ENCODE results near the gene EBF4. TPM values are rescaled to one million over a fixed set of nuclear protein-coding genes. Genes with fewer than 3 reads are reported as not detected.

EBF4 gene
- total RNA-seq, 1 experiment from 2014 or later, result 2.7 TPM

- TF ChIP-seq, protein P1, sequence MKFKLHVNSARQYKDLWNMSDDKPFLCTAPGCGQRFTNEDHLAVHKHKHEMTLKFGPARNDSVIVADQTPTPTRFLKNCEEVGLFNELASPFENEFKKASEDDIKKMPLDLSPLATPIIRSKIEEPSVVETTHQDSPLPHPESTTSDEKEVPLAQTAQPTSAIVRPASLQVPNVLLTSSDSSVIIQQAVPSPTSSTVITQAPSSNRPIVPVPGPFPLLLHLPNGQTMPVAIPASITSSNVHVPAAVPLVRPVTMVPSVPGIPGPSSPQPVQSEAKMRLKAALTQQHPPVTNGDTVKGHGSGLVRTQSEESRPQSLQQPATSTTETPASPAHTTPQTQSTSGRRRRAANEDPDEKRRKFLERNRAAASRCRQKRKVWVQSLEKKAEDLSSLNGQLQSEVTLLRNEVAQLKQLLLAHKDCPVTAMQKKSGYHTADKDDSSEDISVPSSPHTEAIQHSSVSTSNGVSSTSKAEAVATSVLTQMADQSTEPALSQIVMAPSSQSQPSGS (CRISPR knock-in tag; IDR thresholded peaks at IDR 0.05; ENCODE audit: borderline replicate concordance, low read depth), result no peak
- TF ChIP-seq ZNF121 (CRISPR knock-in tag; IDR thresholded peaks at IDR 0.05) (no peak), ESRRA (CRISPR knock-in tag; IDR thresholded peaks at IDR 0.05; ENCODE audit: borderline replicate concordance) (no peak)
These were observed 36.0 kb upstream of the EBF4 start (continued) for GRCh38 chr20:2656471-2657117.

GRCh38 chr20:2657241-2657640 lies 35.3 kb upstream of the EBF4 start:
- no peaks in the 10 kb centered on the region for H3K27me3 Mint-ChIP-seq (ENCODE audit: low read depth)
- TF ChIP-seq ELF4 (CRISPR knock-in tag; IDR thresholded peaks at IDR 0.05; ENCODE audit: low read depth) (no peak), USF1 (CRISPR knock-in tag; IDR thresholded peaks at IDR 0.05) (no peak), ZNF396 (CRISPR knock-in tag; IDR thresholded peaks at IDR 0.05; ENCODE audit: borderline replicate concordance) (no peak), ZNF317 (CRISPR knock-in tag; IDR thresholded peaks at IDR 0.05; ENCODE audit: borderline replicate concordance, low read depth) (no peak), NFE2L1 (CRISPR knock-in tag; IDR thresholded peaks at IDR 0.05) (no peak), ZNF263 (CRISPR knock-in tag; IDR thresholded peaks at IDR 0.05; ENCODE audit: low read depth) (no peak), TP53 (CRISPR knock-in tag; IDR thresholded peaks at IDR 0.05) (no peak), ZBTB21 (CRISPR knock-in tag; IDR thresholded peaks at IDR 0.05; ENCODE audit: borderline replicate concordance) (no peak), ATF1 (CRISPR knock-in tag; IDR thresholded peaks at IDR 0.05) (no peak), FOXP4 (CRISPR knock-in tag; IDR thresholded peaks at IDR 0.05) (no peak)
- TF ChIP-seq, protein P2, sequence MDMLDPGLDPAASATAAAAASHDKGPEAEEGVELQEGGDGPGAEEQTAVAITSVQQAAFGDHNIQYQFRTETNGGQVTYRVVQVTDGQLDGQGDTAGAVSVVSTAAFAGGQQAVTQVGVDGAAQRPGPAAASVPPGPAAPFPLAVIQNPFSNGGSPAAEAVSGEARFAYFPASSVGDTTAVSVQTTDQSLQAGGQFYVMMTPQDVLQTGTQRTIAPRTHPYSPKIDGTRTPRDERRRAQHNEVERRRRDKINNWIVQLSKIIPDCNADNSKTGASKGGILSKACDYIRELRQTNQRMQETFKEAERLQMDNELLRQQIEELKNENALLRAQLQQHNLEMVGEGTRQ (CRISPR knock-in tag; IDR thresholded peaks at IDR 0.05), result no peak
- ATAC-seq (no peak), DNase-seq (ENCODE audit: low spot score) (no peak)
- H3K36me3 Mint-ChIP-seq, result peaks cover 92% of the 10 kb centered on the region
- H3K4me1 Mint-ChIP-seq, result peaks cover 19% of the 10 kb centered on the region
- H3K9me3 Mint-ChIP-seq, result no peaks in the 10 kb centered on the region
- no peak overlapping the region for H3K4me3 Mint-ChIP-seq
- ChIA-PET CTCF (no interaction called here), POLR2A (no interaction called here)
- no peak overlapping the region; the same call in 1 of the 2 replicates for H3K27ac Mint-ChIP-seq

- ATAC-seq (no peak), DNase-seq (ENCODE audit: low spot score) (no peak)
- Mint-ChIP-seq H3K4me1 (peaks cover 19% of the 10 kb centered on the region), H3K27me3 (ENCODE audit: low read depth) (no peaks in the 10 kb centered on the region), H3K36me3 (peaks cover 94% of the 10 kb centered on the region), H3K9me3 (no peaks in the 10 kb centered on the region), H3K27ac (peak overlapping the region; percentile 42), H3K4me3 (no peak overlapping the region)
- TF ChIP-seq ZNF671 (CRISPR knock-in tag; IDR thresholded peaks at IDR 0.05) (0 out of 2 replicates have a peak, but pooled peaks have one; percentile 7), MXD4 (CRISPR knock-in tag; IDR thresholded peaks at IDR 0.05; ENCODE audit: borderline replicate concordance) (no peak)
- CTCF ChIA-PET, result no interaction called here
- POLR2A ChIA-PET, result no interaction called here
These were observed 34.9 kb upstream of the EBF4 start for GRCh38 chr20:2657674-2658073.
